ENCODE measurements around the gene OLR1. TPM values are rescaled to one million over a fixed set of nuclear protein-coding genes. Genes with fewer than 3 reads are reported as not detected.
"Not testable (repeated sequence)": the region's sequence is repeated elsewhere in the genome, so short reads cannot be mapped to it uniquely, and the experiment has no call there.

The OLR1 gene
- total RNA-seq, 4 donors from 2014 or later = 0.40 to 1.2 (median 0.58) TPM; not detected in 1

GRCh38 chr12:10191865-10192264 lies 19.9 kb upstream of the OLR1 start:
- no peaks in the 10 kb centered on the region for H3K27me3 ChIP-seq
- no peak overlapping the region for H3K4me3 ChIP-seq
- H3K36me3 ChIP-seq = no peaks in the 10 kb centered on the region
- intact Hi-C loops (cut with DNase I) = loop anchor here (2.0 kb wide), 1 partner anchor 39 kb away; no protein-coding TSS in a partner anchor
- no peaks in the 10 kb centered on the region for H3K9me3 ChIP-seq
- no peak for DNase-seq (ENCODE audit: extremely low spot score)
- 22% methylated on average over 2 of the region's 2 CpGs for WGBS
- H3K27ac ChIP-seq (replicated peaks in 1 of 4) = peak overlapping the region; percentile 20 to 67 (median 58)
- peaks cover 3 to 35% (median 33%) of the 10 kb centered on the region in 4 donors for H3K4me1 ChIP-seq
- TF ChIP-seq POLR2AphosphoS5 (IDR thresholded peaks at IDR 0.05) (peak in 1 of 2 donors; percentile 53), EP300 (IDR thresholded peaks at IDR 0.05) (no peak)

- Histone ChIP-seq H3K4me3 (no peak overlapping the region), H3K36me3 (no peaks in the 10 kb centered on the region), H3K9me3 (no peaks in the 10 kb centered on the region), H3K27ac (replicated peaks in 1 of 4) (peak overlapping the region; percentile 59 to 72 (median 69)), H3K27me3 (no peaks in the 10 kb centered on the region), H3K4me1 (peaks cover 3 to 42% (median 37%) of the 10 kb centered on the region in 4 donors)
- no peak for DNase-seq (ENCODE audit: extremely low spot score)
- WGBS = 45% methylated on average over 10 of the region's 13 CpGs
- intact Hi-C loops (cut with DNase I) = loop anchor here (2.0 kb wide), 1 partner anchor 38 kb away; no protein-coding TSS in a partner anchor
- TF ChIP-seq EP300 (IDR thresholded peaks at IDR 0.05) = no peak
- TF ChIP-seq CTCF (IDR thresholded peaks at IDR 0.05) = peak; percentile 64 to 82 (median 80)
- peak in 1 of 2 donors; percentile 39 for TF ChIP-seq POLR2AphosphoS5 (IDR thresholded peaks at IDR 0.05)
- TF ChIP-seq POLR2A (IDR thresholded peaks at IDR 0.05; ENCODE audit: low read depth) = no peak
Observed at GRCh38 chr12:10190558-10191388, 18.8 kb upstream of the OLR1 start.

- 30% methylated on average over 5 of the region's 5 CpGs for WGBS
- no peaks in the 10 kb centered on the region for H3K36me3 ChIP-seq
- DNase-seq (ENCODE audit: extremely low spot score) = no peak
- intact Hi-C loops (cut with DNase I) = loop anchor here (2.0 kb wide), 1 partner anchor 37 kb away; no protein-coding TSS in a partner anchor
- TF ChIP-seq CTCF (IDR thresholded peaks at IDR 0.05) = no peak
- peak; percentile 19 to 49 for TF ChIP-seq POLR2AphosphoS5 (IDR thresholded peaks at IDR 0.05)
- H3K9me3 ChIP-seq = no peaks in the 10 kb centered on the region
- H3K27me3 ChIP-seq = no peaks in the 10 kb centered on the region
- peak overlapping the region; percentile 59 to 72 (median 69) for H3K27ac ChIP-seq (replicated peaks in 1 of 4)
- peaks cover 3 to 49% (median 45%) of the 10 kb centered on the region in 4 donors for H3K4me1 ChIP-seq
- no peak overlapping the region for H3K4me3 ChIP-seq
Observed at GRCh38 chr12:10189653-10190052, 17.7 kb upstream of the OLR1 start.

GRCh38 chr12:10186958-10187357 lies 15.0 kb upstream of the OLR1 start:
- H3K27me3 ChIP-seq; intact Hi-C loops (cut with DNase I); H3K4me3 ChIP-seq; H3K9me3 ChIP-seq; H3K36me3 ChIP-seq; H3K27ac ChIP-seq (replicated peaks in 1 of 4): not testable (repeated sequence)
- peaks cover 3 to 62% (median 54%) of the 10 kb centered on the region in 4 donors for H3K4me1 ChIP-seq
- WGBS = 82% methylated on average over 6 of the region's 6 CpGs
- DNase-seq (ENCODE audit: extremely low spot score) = peak; percentile 29

GRCh38 chr12:10186299-10186698 lies 14.4 kb upstream of the OLR1 start:
- intact Hi-C loops (cut with DNase I) = no loop called here
- DNase-seq (ENCODE audit: extremely low spot score) = peak; percentile 91
- no peak overlapping the region for H3K27ac ChIP-seq (replicated peaks in 1 of 4)

More at GRCh38 chr12:10186299-10186698, 14.4 kb upstream of the OLR1 start:
- TF ChIP-seq EP300 (IDR thresholded peaks at IDR 0.05) = no peak
- no peak for TF ChIP-seq POLR2A (IDR thresholded peaks at IDR 0.05; ENCODE audit: low read depth)
- no peak for TF ChIP-seq CTCF (IDR thresholded peaks at IDR 0.05)
- TF ChIP-seq POLR2AphosphoS5 (IDR thresholded peaks at IDR 0.05) = no peak
- Histone ChIP-seq H3K4me3 (no peak overlapping the region), H3K27me3 (no peaks in the 10 kb centered on the region), H3K36me3 (no peaks in the 10 kb centered on the region), H3K9me3 (no peaks in the 10 kb centered on the region), H3K4me1 (peaks cover 3 to 55% (median 47%) of the 10 kb centered on the region in 4 donors)
- 61% methylated on average over 11 of the region's 11 CpGs for WGBS

All from esophagus muscularis mucosa (tissue), 4 donors.